ENCODE results near the gene RIMS3.
"Not testable (repeated sequence)": the region's sequence is repeated elsewhere in the genome, so short reads cannot be mapped to it uniquely, and the experiment has no call there.

Gene RIMS3

GRCh38 chr1:40709100-40709801, 43.8 kb upstream of the RIMS3 start:
- peak; percentile 73 for DNase-seq (ENCODE audit: low spot score)
- TF ChIP-seq CTCF (IDR thresholded peaks at IDR 0.05; ENCODE audit: extremely low read depth, missing control alignments): no peak

- peak; percentile 65 for DNase-seq (ENCODE audit: low spot score)
- TF ChIP-seq CTCF (IDR thresholded peaks at IDR 0.05; ENCODE audit: extremely low read depth, missing control alignments): no peak
Observed at GRCh38 chr1:40708750-40709099, 43.2 kb upstream of the RIMS3 start.

- no peak for TF ChIP-seq CTCF (IDR thresholded peaks at IDR 0.05; ENCODE audit: extremely low read depth, missing control alignments)
- no peak for DNase-seq (ENCODE audit: low spot score)
Observed at GRCh38 chr1:40706626-40707025, 41.1 kb upstream of the RIMS3 start.

GRCh38 chr1:40704817-40705733, 39.6 kb upstream of the RIMS3 start:
- TF ChIP-seq CTCF (IDR thresholded peaks at IDR 0.05; ENCODE audit: extremely low read depth, missing control alignments): no peak
- DNase-seq (ENCODE audit: low spot score): no peak

- no peak for TF ChIP-seq CTCF (IDR thresholded peaks at IDR 0.05; ENCODE audit: extremely low read depth, missing control alignments)
- DNase-seq (ENCODE audit: low spot score): no peak
Observed at GRCh38 chr1:40703316-40703715, 37.8 kb upstream of the RIMS3 start.

GRCh38 chr1:40702810-40703209, 37.3 kb upstream of the RIMS3 start:
- DNase-seq (ENCODE audit: low spot score): not testable (repeated sequence)

- DNase-seq (ENCODE audit: low spot score): no peak
- TF ChIP-seq CTCF (IDR thresholded peaks at IDR 0.05; ENCODE audit: extremely low read depth, missing control alignments): no peak
Observed at GRCh38 chr1:40701684-40702083, 36.2 kb upstream of the RIMS3 start.
